HG02884 (cell line): ENCODE measurements around the gene NPHS1.
"Not testable (repeated sequence)": the region's sequence is repeated elsewhere in the genome, so short reads cannot be mapped to it uniquely, and the experiment has no call there.

Experiments used
- ATAC-seq: cut with Tn5 transposase; IDR thresholded peaks from one replicate; pipeline ENCODE4 v1.9.1; 2021; ENCODE audit warnings: mild to moderate bottlenecking, moderate library complexity; ENCODE audit not compliant: unreplicated experiment

NPHS1 gene

DNA sequence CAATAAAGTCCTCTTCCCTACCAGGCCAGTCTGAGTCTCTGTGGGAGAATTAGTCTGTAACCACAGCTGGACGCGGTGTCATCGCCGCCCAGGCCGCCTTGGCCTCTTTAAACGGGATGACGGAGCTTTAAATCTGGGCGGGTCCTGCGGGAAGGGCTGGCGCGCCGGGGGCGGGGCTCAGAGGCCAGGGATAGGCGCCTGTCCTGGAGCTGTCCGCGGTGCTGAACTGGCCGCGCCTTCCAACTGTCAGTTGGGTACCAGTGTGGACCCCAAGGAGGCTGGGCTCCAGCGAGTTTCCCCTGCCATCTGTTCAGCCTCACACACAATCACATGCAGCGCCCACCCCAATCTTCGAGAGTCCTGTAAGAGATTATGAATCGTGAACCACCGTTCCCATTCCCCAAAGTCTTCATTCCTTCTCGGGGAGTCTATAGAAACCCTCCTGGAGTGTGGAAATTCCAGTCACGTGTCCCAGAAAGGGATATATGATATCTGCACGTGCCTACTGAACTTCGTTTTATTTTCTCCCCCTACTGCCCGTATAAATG lies 27.5 kb upstream of the NPHS1 start:
- ATAC-seq = no peak

DNA sequence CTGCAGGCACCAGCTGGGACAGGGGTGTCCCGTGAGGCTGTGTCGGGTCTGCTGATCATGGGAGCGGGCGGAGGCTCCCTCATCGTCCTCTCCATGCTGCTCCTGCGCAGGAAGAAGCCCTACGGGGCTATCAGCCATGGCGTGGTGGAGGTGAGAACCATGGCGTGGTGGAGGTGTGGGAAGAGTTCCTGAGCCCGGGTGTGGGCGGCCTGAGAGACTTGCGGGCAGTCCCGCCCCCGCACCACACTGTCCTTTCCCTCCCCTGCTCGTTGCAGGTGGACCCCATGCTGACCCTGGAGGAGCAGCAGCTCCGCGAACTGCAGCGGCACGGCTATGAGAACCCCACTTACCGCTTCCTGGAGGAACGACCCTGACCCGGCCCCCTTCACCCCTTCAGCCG lies 26.8 kb upstream of the NPHS1 start:
- ATAC-seq = no peak

DNA sequence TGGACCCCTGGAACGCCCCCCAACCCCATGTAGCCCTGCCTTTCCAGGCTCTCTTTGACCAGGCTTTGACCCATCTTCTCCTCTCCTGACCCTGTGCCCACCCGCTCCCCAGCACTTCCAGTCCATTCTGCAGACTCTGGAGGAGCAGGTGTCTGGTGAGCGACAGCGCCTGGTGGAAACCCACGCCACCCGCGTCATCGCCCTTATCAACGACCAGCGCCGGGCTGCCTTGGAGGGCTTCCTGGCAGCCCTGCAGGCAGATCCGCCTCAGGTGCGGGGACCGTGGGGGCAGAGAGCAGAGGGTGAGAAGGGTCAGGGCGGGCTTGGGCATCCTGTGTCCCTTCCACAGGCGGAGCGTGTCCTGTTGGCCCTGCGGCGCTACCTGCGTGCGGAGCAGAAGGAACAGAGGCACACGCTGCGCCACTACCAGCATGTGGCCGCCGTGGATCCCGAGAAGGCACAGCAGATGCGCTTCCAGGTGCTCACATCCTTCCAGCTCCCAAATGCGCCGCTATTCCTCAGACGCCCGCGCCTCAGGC lies 22.2 kb upstream of the NPHS1 start:
- no peak for ATAC-seq

DNA sequence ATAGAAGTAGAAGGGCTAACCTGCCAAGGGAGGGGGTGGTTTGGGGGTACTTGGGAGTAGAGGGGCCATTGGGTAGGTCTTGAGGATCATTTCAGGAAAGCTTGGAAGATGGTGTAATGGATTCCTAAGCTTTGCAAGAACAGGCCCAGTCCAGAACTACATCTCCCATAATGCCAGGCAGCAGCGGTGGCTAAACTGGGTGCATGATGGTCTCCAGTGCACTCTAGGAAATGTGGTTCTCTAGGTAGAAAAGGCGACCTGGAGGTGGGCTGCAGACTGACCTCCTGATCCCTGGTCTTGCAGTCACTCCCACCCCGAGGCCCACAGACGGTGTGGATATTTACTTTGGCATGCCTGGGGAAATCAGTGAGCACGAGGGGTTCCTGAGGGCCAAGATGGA lies 19.9 kb upstream of the NPHS1 start:
- no peak for ATAC-seq

DNA sequence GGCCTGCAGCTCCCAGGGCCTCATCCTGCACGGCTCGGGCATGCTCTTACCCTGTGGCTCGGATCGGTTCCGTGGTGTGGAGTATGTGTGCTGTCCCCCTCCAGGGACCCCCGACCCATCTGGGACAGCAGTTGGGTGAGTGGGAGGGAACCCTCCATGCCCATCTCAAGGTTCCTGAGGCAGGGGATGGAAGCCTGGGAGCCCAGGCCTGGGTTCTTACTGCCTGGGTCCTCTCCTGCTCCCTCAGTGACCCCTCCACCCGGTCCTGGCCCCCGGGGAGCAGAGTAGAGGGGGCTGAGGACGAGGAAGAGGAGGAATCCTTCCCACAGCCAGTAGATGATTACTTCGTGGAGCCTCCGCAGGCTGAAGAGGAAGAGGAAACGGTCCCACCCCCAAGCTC lies 19.3 kb upstream of the NPHS1 start:
- no peak for ATAC-seq

DNA sequence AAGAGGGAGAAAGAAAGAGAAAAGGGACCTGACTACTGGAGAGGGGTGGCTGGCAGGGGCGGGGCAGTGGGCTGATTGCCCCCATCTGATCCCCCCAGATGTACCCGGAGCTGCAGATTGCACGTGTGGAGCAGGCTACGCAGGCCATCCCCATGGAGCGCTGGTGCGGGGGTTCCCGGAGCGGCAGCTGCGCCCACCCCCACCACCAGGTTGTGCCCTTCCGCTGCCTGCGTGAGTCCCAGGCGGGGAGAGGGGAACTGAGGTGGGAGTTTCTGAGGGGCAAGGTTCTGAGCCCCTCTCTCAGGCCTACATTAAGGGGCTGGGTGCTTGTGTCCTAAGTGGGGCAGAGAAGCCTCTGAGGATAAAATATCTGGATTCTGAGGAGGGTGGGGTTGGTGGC lies 18.5 kb upstream of the NPHS1 start:
- no peak for ATAC-seq

DNA sequence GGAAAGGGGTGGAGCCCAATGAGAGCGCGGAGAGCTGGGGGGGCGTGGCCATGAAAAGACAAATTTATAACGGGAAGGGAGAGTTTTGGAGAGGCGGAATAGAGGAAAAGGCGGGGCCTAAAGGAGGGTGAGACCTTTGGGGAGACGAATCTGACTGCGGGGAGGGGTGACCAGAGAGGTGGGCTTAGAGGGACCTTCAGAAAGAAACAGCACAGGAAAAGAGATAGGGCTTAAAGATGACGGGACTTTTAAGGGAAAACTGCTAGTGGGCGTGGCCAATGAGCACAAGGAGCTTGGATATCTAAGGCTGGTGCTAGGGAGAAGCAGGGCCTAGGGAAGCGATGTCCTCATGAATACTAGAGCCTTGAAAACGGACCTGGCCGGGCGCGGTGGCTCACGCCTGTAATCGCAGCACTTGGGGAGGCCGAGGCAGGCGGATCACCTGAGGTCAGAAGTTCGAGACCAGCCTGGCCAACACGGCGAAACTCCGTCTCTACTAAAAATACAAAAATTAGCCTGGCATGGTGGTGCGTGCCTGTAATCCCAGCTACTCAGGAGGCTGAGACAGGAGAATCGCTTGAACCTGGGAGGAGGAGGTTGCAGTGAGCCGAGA lies 17.9 kb upstream of the NPHS1 start:
- ATAC-seq = not testable (repeated sequence)

DNA sequence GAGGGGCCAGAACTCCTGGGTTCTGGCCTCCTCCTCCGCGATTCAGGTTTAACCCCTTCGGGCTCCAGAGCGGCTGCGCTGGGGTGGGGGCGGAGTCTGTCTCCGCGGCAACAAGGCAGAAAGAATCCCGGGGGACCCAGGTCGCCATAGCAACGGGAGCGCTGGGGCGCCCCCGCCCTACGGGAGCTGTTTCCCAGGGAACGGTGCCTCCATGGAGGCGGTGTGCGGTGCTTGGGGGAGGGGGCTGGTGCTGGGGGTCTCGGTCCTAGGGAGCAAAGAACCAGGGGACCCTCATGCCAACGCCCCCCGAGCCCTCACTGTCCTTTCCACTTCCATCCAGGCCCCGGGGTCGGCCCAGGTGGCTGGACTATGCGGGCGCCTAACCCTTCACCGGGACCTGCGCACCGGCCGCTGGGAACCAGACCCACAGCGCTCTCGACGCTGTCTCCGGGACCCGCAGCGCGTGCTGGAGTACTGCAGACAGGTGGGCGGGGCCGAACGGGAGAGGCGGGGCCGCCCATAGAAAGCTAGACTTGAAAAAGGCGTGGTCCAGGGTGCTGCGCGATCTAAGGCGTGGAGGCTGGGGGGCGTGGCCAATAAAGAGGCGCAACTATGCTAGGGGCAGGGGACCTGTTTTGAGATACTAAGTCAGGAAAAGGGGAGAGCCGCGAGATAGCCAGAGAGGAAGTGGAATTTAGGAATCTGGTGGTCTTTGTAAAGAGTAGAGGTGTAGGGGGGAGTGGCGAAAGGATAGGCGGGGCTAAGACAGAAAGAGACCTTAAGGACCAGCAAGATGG lies 17.2 kb upstream of the NPHS1 start:
- ATAC-seq = no peak

DNA sequence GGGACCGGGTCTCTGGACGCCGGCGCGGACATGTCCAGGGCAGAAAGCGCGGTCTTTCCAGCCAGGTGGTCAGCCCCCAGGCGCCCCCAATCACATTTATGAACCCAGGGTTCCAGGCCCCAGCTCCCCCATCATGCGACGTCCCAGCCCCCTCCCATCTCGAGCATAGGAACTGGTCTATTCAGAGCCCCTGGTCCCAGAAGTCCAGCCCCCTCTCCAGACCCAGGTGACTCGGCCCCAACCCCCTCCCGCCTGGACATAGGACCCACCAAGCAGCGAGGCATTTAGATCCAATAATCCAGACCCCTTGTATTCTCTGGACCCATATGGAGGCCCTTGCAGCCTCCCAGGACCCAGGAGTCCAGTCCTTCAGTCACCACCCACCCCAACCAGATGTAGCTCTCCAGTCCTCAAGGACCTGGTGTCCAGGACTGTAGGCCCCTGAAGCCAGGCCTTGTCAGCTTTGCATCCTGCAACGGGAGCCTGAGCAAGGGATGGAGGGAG lies 16.6 kb upstream of the NPHS1 start:
- ATAC-seq = no peak

DNA sequence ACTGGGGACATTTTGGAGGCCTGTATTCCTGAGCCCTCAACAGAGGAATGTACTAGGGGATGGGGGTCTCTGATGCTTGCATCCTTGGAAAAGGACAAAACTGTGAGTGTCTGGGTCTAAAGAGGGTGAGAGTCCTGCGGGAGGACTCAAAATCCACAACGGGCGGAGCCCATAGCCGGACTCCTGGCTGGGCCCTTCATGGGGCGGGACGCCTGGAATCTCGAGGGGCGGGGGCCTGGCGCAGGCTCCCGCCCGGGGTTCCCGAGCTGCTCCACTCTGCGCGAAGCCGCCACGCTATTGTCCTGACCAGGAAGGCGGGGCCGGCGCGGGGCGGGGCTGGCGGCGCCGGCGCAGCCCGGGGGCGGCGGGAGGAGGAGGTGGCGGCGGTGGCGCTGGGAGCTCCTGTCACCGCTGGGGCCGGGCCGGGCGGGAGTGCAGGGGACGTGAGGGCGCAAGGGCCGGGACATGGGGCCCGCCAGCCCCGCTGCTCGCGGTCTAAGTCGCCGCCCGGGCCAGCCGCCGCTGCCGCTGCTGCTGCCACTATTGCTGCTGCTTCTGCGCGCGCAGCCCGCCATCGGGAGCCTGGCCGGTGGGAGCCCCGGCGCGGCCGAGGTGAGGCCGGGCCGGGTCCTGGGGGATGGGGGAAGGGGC lies 16.0 kb upstream of the NPHS1 start, which contains the start of gene APLP1:
Gene APLP1, plus strand, starts transcription at position 403 of the 651 bp plus-strand sequence. Its CDS starts 63 bp downstream, at position 466.
- ATAC-seq = no peak

DNA sequence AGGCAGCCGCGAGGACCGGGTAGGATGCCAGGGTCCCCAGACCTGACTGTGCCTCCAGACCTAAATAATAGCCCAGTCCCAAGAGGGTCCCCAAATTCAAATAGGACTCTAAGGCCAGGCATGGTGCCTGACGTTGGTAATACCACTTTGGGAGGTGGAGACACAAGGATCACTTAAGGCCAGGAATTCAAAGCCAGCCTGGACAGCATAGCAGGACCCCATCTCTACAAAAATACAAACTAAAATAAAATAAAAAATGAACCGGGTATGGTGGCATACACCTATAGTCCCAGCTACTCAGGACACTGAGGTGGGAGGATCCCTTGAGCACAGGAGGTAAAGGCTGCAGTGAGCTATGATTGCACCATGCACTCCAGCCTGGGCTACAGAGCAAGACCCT lies 10.7 kb upstream of the NPHS1 start:
- ATAC-seq = no peak

DNA sequence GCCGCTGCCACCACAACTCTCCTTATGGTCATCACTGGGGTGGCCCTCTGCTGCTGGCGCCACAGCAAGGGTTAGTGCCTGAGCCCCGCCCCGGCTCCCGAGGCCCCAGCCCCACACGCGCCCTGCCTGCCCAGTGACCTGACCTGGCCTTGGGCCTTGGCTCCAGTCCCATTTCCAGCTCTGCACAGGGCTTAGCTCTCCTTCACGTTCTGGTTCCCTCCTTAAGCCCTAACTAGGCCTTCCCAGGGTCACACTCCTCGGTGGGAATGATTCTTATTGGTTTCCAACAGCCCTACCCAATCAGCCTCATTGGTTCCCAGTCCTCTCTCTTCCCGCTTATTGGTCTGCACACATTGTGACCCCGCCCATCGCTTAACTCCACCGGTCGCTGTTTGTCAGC lies 10.2 kb upstream of the NPHS1 start:
- no peak for ATAC-seq

DNA sequence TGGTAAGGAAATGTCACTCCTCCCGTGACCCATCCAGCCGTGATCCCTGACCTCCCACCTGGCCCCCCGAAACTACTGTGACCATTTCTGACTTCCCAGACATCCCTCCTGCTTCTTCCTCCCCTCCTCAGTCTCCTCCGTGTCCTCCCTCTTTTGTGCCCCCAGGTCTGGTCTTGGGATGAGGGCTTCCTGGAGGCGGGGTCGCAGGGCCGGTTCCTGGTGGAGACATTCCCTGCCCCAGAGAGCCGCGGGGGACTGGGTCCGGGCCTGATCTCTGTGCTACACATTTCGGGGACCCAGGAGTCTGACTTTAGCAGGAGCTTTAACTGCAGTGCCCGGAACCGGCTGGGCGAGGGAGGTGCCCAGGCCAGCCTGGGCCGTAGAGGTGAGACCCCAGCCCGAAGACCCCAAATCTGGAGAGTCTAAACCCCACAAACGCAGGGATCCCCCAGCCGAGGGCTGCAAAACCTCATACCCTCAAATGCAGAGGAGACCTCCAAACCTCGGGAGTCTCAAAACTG lies 9.4 kb upstream of the NPHS1 start:
- no peak for ATAC-seq

DNA sequence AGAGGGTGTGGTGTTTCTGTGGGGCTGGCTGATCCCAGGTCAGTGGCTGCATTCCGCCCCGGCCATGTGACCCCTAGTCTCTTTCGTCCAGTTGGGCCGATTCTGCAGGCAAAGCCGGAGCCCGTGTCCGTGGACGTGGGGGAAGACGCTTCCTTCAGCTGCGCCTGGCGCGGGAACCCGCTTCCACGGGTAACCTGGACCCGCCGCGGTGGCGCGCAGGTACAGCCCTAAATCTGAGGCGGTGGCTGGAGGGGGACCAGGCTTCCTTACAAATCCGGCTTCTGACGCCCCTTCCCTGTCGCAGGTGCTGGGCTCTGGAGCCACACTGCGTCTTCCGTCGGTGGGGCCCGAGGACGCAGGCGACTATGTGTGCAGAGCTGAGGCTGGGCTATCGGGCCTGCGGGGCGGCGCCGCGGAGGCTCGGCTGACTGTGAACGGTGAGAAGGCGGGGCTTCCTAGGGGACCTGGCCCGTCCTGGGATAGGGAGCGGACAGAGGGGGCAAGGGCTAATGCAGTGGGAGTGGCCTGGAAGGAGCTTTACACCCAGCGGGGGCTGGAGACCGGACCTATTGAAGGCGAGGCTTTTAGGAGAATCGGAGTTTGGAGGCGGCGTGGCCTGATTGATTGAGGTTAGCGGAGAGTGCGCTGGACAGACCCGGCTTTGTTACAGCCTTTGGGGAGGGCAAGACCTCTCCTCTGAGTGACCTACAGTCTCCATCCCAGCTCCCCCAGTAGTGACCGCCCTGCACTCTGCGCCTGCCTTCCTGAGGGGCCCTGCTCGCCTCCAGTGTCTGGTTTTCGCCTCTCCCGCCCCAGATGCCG lies 8.7 kb upstream of the NPHS1 start:
- ATAC-seq = no peak

DNA sequence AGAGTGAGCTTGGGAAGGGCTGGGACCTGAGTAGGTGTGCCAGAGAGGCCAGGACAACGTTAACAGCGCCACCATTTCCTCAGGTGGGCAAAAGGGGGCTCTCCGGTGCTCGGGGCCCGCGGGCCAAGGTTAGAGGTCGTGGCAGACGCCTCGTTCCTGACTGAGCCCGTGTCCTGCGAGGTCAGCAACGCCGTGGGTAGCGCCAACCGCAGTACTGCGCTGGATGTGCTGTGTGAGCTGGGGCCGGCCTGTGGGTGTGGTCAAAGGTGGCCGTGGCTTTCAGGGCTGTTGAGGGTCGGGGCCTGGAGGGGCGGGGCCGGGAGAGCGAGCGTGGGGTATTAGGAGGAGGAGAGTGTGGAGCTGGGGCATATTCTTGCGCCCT lies 8.1 kb upstream of the NPHS1 start:
- no peak for ATAC-seq

DNA sequence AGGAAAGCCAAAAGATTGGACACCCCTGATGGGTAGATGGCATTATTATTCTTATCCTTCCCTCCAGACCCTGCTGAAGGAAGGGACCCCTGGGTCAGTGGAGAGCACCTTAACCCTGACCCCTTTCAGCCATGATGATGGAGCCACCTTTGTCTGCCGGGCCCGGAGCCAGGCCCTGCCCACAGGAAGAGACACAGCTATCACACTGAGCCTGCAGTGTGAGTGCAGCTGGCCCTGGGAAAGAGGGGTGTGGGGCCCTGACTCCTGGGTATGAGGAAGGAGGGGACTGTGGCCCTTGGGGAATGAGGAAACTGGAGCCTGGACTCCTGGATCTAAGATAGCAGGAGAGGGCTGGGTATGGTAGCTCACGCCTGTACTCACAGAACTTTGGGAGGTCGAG lies 7.1 kb upstream of the NPHS1 start:
- ATAC-seq = no peak

DNA sequence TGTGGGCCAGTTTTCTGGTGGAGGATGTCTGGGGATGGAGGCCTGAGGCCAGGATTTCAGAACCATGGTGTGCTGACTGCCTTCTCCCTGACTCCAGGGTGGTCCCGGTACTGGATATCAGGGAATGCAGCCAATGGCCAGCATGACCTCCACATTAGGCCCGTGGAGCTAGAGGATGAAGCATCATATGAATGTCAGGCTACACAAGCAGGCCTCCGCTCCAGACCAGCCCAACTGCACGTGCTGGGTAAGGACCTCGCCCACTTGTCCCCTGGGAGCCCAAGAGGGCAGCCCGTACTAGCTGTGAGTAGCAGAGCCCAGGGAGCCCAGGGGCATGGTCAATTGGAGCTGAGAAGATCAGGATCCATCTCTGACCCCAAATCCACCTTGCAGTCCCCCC lies 6.0 kb upstream of the NPHS1 start:
- ATAC-seq = no peak

DNA sequence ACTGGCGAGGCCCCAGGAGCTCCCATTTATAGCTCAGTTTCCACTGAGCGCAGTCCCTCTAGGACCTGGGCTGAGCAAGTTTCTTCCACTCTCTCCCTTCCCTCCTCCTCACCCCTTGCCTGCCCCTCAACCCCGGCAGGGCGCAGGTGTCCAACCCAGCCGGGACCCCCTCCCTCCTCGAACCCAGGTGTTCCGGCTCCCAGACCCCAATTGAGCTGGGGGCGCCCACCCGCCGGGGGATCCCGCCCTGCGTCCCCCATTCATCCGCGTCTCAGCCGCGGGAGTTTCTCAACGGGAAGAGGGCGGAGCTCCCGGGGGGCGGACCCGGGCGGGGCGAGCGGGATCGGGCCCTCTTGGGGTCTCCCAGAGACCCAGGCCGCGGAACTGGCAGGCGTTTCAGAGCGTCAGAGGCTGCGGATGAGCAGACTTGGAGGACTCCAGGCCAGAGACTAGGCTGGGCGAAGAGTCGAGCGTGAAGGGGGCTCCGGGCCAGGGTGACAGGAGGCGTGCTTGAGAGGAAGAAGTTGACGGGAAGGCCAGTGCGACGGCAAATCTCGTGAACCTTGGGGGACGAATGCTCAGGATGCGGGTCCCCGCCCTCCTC lies 4.3 kb upstream of the NPHS1 start, which contains the start of gene KIRREL2:
Gene KIRREL2, plus strand, starts transcription at position 366 of the 604 bp plus-strand sequence. Its CDS starts 209 bp downstream, at position 575.
- no peak for ATAC-seq

DNA sequence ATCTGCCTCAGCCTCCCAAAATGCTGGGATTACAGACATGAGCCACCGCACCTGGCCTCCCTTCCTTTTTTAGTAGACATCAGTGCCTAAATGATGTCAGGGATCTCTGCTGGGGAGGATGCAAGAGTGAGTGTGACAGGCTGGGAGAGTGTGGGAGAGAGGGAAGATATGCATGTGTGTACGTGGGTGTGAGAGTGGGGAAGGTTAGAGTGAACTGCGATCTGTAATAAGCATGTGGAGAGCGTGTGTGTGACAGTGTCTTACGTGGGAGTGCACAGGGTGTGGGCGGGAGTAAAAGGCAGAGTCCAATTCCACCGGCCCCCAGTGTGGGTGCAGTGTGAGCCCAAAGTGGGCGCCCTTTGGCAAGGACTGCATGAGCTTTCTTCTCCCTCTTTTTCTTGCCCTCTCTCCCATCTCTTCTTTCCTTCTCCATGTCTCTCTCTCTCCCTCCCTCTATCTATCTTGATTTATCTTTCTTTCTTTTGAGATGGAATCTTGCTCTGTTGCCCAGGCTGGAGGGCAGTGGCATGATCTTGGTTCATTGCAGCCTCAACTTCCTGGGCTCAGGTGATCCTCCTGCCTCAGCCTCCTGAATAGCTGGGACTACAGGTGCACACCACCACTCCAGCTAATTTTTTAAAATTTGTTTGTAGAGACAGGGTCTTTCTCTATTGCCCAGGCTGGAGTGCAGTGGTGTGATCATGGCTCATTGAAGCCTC lies 893 bp upstream of the NPHS1 start:
- no peak for ATAC-seq
